Fibroblast of lung (primary cell): ENCODE measurements around the gene EFCAB6.

ENCODE experiments used
- CTCF ChIP-seq, 2 donors: IDR thresholded peaks in 1 of 2; conservative IDR thresholded peaks in 1 of 2; 1 replicate in 1 of 2; 2 replicates in 1 of 2; pipeline ENCODE4 v1.5.1; 2011 to 2012; ENCODE audit warnings: low read length in 2 of 2, control low read depth in 1 of 2, inconsistent platforms in 1 of 2, low read depth in 1 of 2, mild to moderate bottlenecking in 1 of 2
- EZH2 ChIP-seq: IDR thresholded peaks from 2 replicates; pipeline ENCODE4 v1.5.1; 2012; ENCODE audit warnings: low read length, control low read depth, mild to moderate bottlenecking; ENCODE audit errors: missing control alignments

GRCh38 chr22:43737150-43737828 is 74.8 kb downstream of the EFCAB6 start:
- no peak for TF ChIP-seq CTCF (conservative IDR thresholded peaks at IDR 0.05 in 1 of 2, IDR thresholded peaks at IDR 0.05 in 1 of 2; ENCODE audit: low read depth in 1 of 2, low read length in 2 of 2)
- TF ChIP-seq EZH2, result no peak
